C4-2B (cell line): ENCODE data around the gene STK4.

Experiments
- ZFX ChIP-seq: fragments of 450-650 bp; IDR thresholded peaks from 2 replicates; pipeline ENCODE4 v1.6.1; 2017
- TF ChIP-seq, protein P1 (sequence below): fragments of 450-650 bp; conservative IDR thresholded peaks from 2 replicates; pipeline ENCODE4 v1.5.1; 2017; ENCODE audit warnings: mild to moderate bottlenecking

DNA sequence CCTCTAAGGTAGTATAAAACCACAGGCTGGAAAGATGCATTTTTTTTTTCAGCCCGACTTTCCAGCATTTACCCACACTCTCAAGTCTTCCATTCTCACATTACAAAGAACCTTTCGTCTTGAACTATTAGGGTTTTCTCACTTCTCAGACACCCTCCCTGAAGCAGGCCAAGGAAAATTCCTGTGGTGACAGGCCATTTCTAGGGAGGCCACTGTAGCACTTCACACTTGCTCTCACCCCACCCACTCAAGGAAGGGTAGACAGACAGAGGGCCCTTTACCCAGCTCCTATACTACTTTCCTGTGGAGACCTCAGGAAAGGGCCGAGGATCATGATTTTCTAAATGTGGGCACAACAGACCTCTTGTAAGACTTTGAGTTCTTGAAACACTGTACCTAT, 106.9 kb downstream of the STK4 start:
- TF ChIP-seq, protein P1, sequence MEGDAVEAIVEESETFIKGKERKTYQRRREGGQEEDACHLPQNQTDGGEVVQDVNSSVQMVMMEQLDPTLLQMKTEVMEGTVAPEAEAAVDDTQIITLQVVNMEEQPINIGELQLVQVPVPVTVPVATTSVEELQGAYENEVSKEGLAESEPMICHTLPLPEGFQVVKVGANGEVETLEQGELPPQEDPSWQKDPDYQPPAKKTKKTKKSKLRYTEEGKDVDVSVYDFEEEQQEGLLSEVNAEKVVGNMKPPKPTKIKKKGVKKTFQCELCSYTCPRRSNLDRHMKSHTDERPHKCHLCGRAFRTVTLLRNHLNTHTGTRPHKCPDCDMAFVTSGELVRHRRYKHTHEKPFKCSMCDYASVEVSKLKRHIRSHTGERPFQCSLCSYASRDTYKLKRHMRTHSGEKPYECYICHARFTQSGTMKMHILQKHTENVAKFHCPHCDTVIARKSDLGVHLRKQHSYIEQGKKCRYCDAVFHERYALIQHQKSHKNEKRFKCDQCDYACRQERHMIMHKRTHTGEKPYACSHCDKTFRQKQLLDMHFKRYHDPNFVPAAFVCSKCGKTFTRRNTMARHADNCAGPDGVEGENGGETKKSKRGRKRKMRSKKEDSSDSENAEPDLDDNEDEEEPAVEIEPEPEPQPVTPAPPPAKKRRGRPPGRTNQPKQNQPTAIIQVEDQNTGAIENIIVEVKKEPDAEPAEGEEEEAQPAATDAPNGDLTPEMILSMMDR: no peak
- TF ChIP-seq ZFX: no peak
